PFSK-1 (cell line): ENCODE results near the gene TMEM266.

Source experiments
- FOXP2 ChIP-seq: optimal IDR thresholded peaks from 2 replicates; pipeline ENCODE3; 2011; ENCODE audit warnings: borderline replicate concordance, control low read depth, inconsistent platforms; ENCODE audit not compliant: insufficient read depth; ENCODE audit errors: extremely low read length, extremely low read depth
- POLR2AphosphoS5 ChIP-seq: IDR thresholded peaks from 2 replicates; pipeline ENCODE4 v1.6.1; 2012; ENCODE audit warnings: low read depth, mild to moderate bottlenecking, control low read depth, low read length, moderate library complexity
- REST ChIP-seq, 2 experiments: IDR thresholded peaks; 2 replicates each; pipeline versions ENCODE4 v1.6.1 to v1.8.0; 2011 to 2012; ENCODE audit warnings: low read depth in 2 of 2, low read length in 2 of 2, control low read depth in 1 of 2, inconsistent platforms in 1 of 2, mild to moderate bottlenecking in 1 of 2, moderate library complexity in 1 of 2; ENCODE audit not compliant: insufficient read depth in 1 of 2
- SIN3A ChIP-seq: IDR thresholded peaks from 2 replicates; pipeline ENCODE4 v1.6.1; 2012; ENCODE audit warnings: mild to moderate bottlenecking, low read length, moderate library complexity, borderline replicate concordance; ENCODE audit not compliant: insufficient read depth
- TAF1 ChIP-seq: IDR thresholded peaks from 2 replicates; pipeline ENCODE4 v1.6.1; 2012; ENCODE audit warnings: low read length, control low read depth, borderline replicate concordance; ENCODE audit not compliant: insufficient read depth

GRCh38 chr15:76034111-76034510 is 25.7 kb upstream of the TMEM266 start:
- TF ChIP-seq POLR2AphosphoS5 (no peak), SIN3A (no peak), FOXP2 (no peak), TAF1 (no peak), REST (IDR thresholded peaks at IDR 0.05; ENCODE audit: insufficient read depth in 1 of 2, low read depth in 2 of 2, low read length in 2 of 2) (no peak)
